SJSA1 (cell line): ENCODE data around the gene PAXX. TPM values are rescaled to one million over a fixed set of nuclear protein-coding genes. Genes with fewer than 3 reads are reported as not detected.
"Not testable (repeated sequence)": the region's sequence is repeated elsewhere in the genome, so short reads cannot be mapped to it uniquely, and the experiment has no call there.

Source experiments
- DNase-seq, 2 experiments: peaks; one replicate each; pipeline ENCODE4 v3.0.0-alpha.2; 2015 to 2020; ENCODE audit warnings: low spot score in 2 of 2, low read depth in 1 of 2
- H3K27ac ChIP-seq: fragments of 250-450 bp; sonication (Bioruptor Pico); 2 replicates; pipeline ENCODE4 v1.5.1; 2020; ENCODE audit warnings: mild to moderate bottlenecking, moderate library complexity
- H3K27me3 ChIP-seq: fragments of 250-450 bp; sonication (Bioruptor Pico); replicated peaks from 2 replicates; pipeline ENCODE4 v1.5.1; 2020; ENCODE audit warnings: mild to moderate bottlenecking, moderate library complexity
- H3K36me3 ChIP-seq: fragments of 250-450 bp; sonication (Bioruptor Pico); 2 replicates; pipeline ENCODE4 v1.5.1; 2020; ENCODE audit warnings: mild to moderate bottlenecking
- H3K4me1 ChIP-seq: fragments of 250-450 bp; sonication (Bioruptor Pico); replicated peaks from 2 replicates; pipeline ENCODE4 v1.6.1; 2021; ENCODE audit warnings: mild to moderate bottlenecking
- H3K4me3 ChIP-seq: fragments of 250-450 bp; sonication (Bioruptor Pico); 2 replicates; pipeline ENCODE4 v1.5.1; 2020; ENCODE audit warnings: mild to moderate bottlenecking
- H3K9me3 ChIP-seq: fragments of 250-450 bp; sonication (Bioruptor Pico); replicated peaks from 2 replicates; pipeline ENCODE4 v1.5.1; 2020; ENCODE audit warnings: mild to moderate bottlenecking
- total RNA-seq: library from RNA; depleted of rRNA; stranded (reverse); fragments of >200 nt; shearing (Covaris generic); gene quantifications from 2 replicates; pipeline ENCODE4 v1.2.3, GENCODE V29; 2014

Gene PAXX
- total RNA-seq, 1 experiment from 2014 or later: 15.1 TPM

DNA sequence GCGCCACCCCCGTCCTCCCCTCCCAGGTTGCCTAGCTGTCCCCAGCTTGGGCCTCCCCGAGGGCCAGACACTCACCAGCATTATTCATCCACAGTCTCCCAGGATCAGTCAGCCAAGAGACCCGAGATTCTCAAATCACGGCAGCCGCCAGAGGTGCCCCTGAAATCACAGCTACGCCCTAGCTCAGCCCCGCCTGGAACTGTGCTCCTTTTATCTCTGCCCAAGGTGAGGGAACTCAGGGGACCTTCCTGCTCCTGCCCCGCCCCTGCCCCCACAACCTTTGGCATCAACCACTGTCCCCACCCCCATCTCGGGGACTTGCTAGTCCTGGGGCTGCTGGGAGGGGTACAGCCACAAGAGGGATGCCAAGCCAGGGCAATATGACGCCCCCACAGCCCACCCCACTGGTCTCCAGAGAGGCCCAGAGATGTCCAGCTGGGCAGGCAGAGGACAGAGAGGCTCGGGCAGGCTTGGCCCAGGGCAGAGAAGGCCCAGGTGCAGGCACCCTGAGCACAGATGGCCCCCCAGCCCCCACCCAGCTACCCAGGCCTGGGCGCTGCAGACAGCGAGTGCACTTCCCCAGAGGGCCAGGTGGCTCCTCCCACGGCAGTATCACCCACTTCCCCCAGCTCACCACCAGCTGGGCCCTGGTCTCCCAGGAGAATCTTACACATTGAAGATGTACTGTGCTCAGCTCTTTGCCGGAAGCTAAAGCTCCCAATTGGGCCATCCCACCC is 39.9 kb downstream of the PAXX start, which contains the start of gene FUT7:
Gene FUT7 (minus strand): TSS at position 185 of the 737 bp plus-strand sequence. CDS start 97 bp downstream, at position 88.
- H3K4me1 ChIP-seq: peaks cover 14% of the 10 kb centered on the region
- no peak within 1 kb of the TSS for H3K4me3 ChIP-seq
- DNase-seq: no peak
- no peaks in the 10 kb centered on the region for H3K9me3 ChIP-seq
- H3K27me3 ChIP-seq: peaks cover 18% of the 10 kb centered on the region
- no peaks in the 10 kb centered on the region for H3K36me3 ChIP-seq
- H3K27ac ChIP-seq: no peak within 1 kb of the TSS

DNA sequence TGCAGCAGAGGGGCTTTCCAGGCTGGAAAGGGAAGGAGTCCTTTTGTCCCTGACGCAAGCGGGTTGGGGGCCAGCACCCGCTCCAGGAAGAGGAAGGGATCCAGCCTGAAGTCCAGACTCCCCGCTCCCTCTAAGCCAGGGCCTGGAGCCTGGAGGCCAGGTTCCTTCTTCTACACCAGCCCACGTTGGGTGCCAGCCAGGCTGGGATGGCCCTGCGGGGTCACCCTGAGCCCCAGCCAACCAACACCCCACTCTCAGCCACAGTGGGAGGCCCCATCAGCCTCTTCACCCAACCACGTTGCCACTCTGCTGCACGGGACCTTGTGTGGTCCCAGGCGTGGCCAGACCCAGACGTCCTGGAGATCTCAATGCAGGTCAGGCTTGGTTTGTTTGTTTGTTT is 40.6 kb downstream of the PAXX start:
- no peak overlapping the region for H3K27ac ChIP-seq
- no peaks in the 10 kb centered on the region for H3K9me3 ChIP-seq
- no peak overlapping the region for H3K4me3 ChIP-seq
- no peaks in the 10 kb centered on the region for H3K36me3 ChIP-seq
- H3K4me1 ChIP-seq: peaks cover 9% of the 10 kb centered on the region
- DNase-seq: no peak
- H3K27me3 ChIP-seq: peaks cover 16% of the 10 kb centered on the region

DNA sequence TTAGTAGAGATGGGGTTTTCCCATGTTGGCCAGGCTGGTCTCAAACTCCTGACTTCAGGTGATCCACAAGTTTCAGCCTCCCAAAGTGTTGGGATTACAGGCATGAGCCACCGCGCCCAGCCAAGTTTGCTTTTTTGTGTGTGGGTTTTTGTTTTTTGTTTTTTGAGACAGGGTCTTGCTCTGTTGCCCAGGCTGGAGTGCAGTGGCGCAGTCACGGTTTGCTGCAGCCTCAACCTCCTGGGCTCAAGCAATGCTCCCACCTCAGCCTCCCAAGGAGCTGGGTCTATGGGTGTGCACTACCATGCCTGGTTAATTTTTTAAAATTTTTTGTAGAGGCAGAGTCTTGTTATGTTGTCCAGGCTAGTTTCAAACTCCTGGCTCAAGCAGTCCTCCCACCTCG is 41.3 kb downstream of the PAXX start:
- H3K4me1 ChIP-seq, DNase-seq, H3K9me3 ChIP-seq, H3K4me3 ChIP-seq, H3K27ac ChIP-seq, H3K36me3 ChIP-seq: not testable (repeated sequence)
- H3K27me3 ChIP-seq: peaks cover 18% of the 10 kb centered on the region

GRCh38 chr9:137034039-137034708 is 42.0 kb downstream of the PAXX start:
- peaks cover 16% of the 10 kb centered on the region; the same call in 1 of the 2 replicates for H3K27me3 ChIP-seq
- H3K27ac ChIP-seq: no peak overlapping the region
- no peaks in the 10 kb centered on the region for H3K36me3 ChIP-seq
- H3K4me3 ChIP-seq: no peak overlapping the region
- DNase-seq: no peak
- H3K4me1 ChIP-seq: no peaks in the 10 kb centered on the region; the same call in none of the 2 replicates
- H3K9me3 ChIP-seq: no peaks in the 10 kb centered on the region

GRCh38 chr9:137034709-137035506 is 42.7 kb downstream of the PAXX start:
- no peak overlapping the region for H3K27ac ChIP-seq

DNA sequence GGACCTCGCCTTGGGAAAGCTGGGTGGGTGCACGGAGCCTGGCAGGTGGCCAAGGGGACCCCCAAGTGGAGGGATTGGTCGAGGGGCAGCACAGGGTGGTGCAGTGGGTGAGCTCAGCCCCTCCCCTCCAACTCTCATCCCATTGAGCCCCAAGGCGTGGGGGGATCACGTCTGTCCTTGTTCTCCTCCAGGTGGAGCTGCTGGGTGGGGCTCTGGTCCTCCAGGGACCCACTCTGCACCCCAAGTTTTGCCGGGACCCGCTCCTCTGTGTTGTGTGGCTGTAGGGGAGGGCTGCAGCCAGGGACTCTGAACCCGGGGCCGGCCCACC is 43.2 kb downstream of the PAXX start:
- no peak overlapping the region for H3K27ac ChIP-seq
- no peaks in the 10 kb centered on the region for H3K36me3 ChIP-seq
- H3K27me3 ChIP-seq: peaks cover 16% of the 10 kb centered on the region; the same call in 1 of the 2 replicates
- no peak overlapping the region for H3K4me3 ChIP-seq
- H3K4me1 ChIP-seq: no peaks in the 10 kb centered on the region; the same call in 1 of the 2 replicates
- H3K9me3 ChIP-seq: no peaks in the 10 kb centered on the region
- no peak for DNase-seq

More at GRCh38 chr9:137034709-137035506, 42.7 kb downstream of the PAXX start:
- no peaks in the 10 kb centered on the region; the same call in 1 of the 2 replicates for H3K4me1 ChIP-seq
- peaks cover 16% of the 10 kb centered on the region; the same call in 1 of the 2 replicates for H3K27me3 ChIP-seq
- H3K4me3 ChIP-seq: no peak overlapping the region
- no peaks in the 10 kb centered on the region for H3K9me3 ChIP-seq
- DNase-seq: peak; percentile 49 to 72
- no peaks in the 10 kb centered on the region for H3K36me3 ChIP-seq

- no peaks in the 10 kb centered on the region; the same call in 1 of the 2 replicates for H3K4me1 ChIP-seq
- H3K4me3 ChIP-seq: no peak overlapping the region
- H3K36me3 ChIP-seq: no peaks in the 10 kb centered on the region
- H3K27ac ChIP-seq: no peak overlapping the region
- no peak for DNase-seq
- H3K9me3 ChIP-seq: no peaks in the 10 kb centered on the region
- H3K27me3 ChIP-seq: peaks cover 16% of the 10 kb centered on the region; the same call in 1 of the 2 replicates
Observed at GRCh38 chr9:137035937-137036336, 43.7 kb downstream of the PAXX start.

- Histone ChIP-seq H3K27ac (no peak overlapping the region), H3K4me1 (no peaks in the 10 kb centered on the region; the same call in 1 of the 2 replicates), H3K4me3 (no peak overlapping the region), H3K36me3 (no peaks in the 10 kb centered on the region), H3K9me3 (no peaks in the 10 kb centered on the region), H3K27me3 (peaks cover 21% of the 10 kb centered on the region; the same call in 1 of the 2 replicates)
- no peak for DNase-seq
Observed at GRCh38 chr9:137037035-137037434, 44.8 kb downstream of the PAXX start.

DNA sequence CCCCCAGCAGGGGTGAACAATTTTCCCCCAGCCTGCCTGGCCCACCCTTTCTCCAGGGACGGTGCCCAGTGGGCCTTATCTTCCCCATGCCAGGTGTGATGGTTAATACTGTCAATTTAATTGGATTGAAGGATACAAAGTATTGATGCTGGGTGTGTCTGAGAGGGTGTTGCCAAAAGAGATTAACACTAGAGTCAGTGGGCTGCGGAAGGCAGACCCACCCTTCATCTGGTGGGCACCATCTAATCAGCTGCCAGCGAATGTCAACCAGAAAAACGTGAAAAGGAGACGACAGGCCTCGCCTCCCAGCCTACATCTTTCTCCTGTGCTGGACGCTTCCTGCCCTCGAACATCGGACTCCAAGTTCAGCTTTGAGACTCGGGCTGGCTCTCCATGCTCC is 45.3 kb downstream of the PAXX start:
- Histone ChIP-seq H3K4me1 (no peaks in the 10 kb centered on the region; the same call in 1 of the 2 replicates), H3K4me3 (no peak overlapping the region), H3K27me3 (peaks cover 21% of the 10 kb centered on the region; the same call in 1 of the 2 replicates), H3K36me3 (no peaks in the 10 kb centered on the region), H3K27ac (no peak overlapping the region), H3K9me3 (no peaks in the 10 kb centered on the region)
- DNase-seq: no peak

DNA sequence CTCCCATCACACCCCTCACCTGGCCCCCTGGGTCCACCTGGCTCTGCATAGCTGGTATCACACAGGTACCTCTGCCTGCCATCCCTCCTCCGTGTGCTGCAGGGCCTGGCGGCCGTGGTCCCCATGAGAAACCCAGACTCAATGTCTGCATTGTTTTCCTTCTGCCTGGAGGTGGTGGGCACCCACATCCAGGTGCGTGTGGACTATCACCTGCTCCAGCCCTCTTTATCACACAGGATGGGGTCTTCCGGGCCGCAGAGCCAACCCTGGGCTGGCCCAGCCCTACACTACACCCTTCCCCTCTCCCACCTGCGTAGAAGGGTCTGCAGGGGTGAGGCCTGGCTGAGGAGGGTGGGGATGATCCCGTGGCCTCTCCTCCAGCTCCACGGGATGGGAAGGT is 46.7 kb downstream of the PAXX start:
- DNase-seq: no peak

DNA sequence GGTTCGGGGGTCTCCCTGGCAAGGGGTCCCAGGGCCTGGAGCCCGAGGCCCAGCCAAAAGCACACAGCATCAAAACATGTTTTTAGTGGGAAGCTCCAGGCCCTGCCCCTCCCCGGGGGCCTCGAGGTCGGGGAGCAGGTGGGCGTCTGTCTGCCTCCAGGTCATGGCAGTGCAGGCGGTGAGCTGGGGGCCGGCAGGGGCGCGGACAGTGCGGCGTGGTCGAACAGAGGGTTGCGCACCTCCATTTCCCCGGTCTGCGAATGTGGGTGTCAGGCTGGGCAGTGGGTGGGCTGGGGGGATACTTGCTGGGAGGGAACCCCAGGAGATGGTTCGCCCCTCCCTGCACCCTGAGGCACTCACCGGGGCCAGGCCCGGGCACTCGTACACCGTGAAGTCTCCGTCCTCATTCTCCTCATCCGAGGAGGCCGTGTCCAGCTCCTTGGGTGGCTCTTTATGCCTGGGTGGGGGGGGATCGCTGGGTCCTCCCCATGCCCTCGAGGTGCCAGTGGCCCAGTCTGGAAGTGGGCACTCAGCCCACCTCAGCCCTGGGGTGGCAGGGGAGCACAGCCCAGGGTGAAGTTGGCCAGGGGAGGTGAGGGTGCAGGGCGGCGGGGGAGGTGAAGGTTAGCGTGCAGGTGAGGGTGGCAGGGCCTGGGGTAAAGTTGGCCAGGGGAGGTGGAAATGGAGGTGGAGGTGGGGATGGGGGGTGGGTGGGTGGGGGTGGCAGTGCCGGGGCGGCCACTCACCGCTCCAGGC is 47.6 kb downstream of the PAXX start:
- H3K4me1 ChIP-seq: no peaks in the 10 kb centered on the region; the same call in 1 of the 2 replicates
- H3K27ac ChIP-seq: no peak overlapping the region
- no peak overlapping the region for H3K4me3 ChIP-seq
- peaks cover 34% of the 10 kb centered on the region for H3K27me3 ChIP-seq
- DNase-seq: no peak
- H3K36me3 ChIP-seq: no peaks in the 10 kb centered on the region
- H3K9me3 ChIP-seq: no peaks in the 10 kb centered on the region

More for the DNA sequence above, 46.7 kb downstream of the PAXX start:
- no peak overlapping the region for H3K4me3 ChIP-seq
- H3K4me1 ChIP-seq: no peaks in the 10 kb centered on the region; the same call in 1 of the 2 replicates
- H3K27ac ChIP-seq: no peak overlapping the region
- peaks cover 28% of the 10 kb centered on the region for H3K27me3 ChIP-seq
- H3K9me3 ChIP-seq: no peaks in the 10 kb centered on the region
- H3K36me3 ChIP-seq: no peaks in the 10 kb centered on the region

DNA sequence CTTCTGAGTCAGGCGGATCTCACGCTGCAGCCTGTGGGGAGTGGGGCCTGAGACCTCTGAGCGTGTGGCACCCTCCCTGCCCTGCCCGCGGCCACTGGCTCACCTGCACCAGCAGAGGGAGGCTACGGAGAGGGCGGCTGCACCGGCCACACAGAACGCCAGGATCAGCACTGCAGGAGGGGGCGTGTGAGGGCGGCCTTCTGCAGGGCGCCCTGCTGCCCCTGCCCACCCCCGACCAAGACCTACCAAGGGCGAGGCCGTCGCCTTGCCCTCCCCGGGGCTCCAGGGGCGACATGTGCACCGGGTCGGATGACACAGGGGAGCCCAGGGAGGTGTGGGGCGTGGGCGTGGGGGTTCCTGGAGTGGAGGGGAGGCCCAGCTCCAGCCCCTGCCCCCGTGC is 48.3 kb downstream of the PAXX start:
- DNase-seq: no peak
- peaks cover 35% of the 10 kb centered on the region for H3K27me3 ChIP-seq
- H3K9me3 ChIP-seq: no peaks in the 10 kb centered on the region
- no peak overlapping the region for H3K4me3 ChIP-seq
- no peak overlapping the region for H3K27ac ChIP-seq
- H3K36me3 ChIP-seq: no peaks in the 10 kb centered on the region
- H3K4me1 ChIP-seq: no peaks in the 10 kb centered on the region

DNA sequence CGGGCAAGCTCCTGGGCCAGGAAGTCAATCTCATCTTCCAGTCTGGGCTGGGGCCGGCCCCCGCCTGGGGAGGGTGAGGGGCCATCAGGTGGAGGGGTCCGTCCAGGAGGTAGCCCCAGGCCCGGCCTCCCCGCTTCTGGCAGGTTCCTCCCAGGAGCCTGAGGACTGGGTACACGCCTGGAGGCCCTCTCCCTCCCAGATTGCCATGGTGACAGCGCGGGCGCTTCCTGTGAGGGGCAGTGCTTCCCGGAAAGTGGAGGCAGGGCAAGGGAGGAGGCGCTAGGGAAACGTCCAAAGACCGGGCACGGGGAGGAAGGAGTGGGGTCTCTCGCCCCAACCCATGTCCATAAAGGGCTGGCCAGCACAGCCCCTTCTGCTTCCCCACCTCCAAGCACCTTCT is 48.9 kb downstream of the PAXX start:
- no peak for DNase-seq
- Histone ChIP-seq H3K4me1 (peaks cover 4% of the 10 kb centered on the region), H3K4me3 (no peak overlapping the region), H3K36me3 (no peaks in the 10 kb centered on the region), H3K27ac (no peak overlapping the region), H3K9me3 (no peaks in the 10 kb centered on the region), H3K27me3 (peaks cover 39% of the 10 kb centered on the region)
